H54 (cell line): ENCODE data around the gene RAP2A.

Source experiments
- DNase-seq: peaks from one replicate; pipeline ENCODE4 v3.0.0; 2011; ENCODE audit warnings: low spot score, mixed read lengths; ENCODE audit not compliant: insufficient read length
- FAIRE-seq: peaks from 3 replicates; lab custom pipeline; 2011; peaks lifted over from hg19 to GRCh38; lab: Jason Lieb, UNC
- POLR2A ChIP-seq: IDR thresholded peaks from 2 replicates; pipeline ENCODE4 v1.6.1; 2011; ENCODE audit warnings: low read depth, mild to moderate bottlenecking, low read length

The RAP2A gene

DNA sequence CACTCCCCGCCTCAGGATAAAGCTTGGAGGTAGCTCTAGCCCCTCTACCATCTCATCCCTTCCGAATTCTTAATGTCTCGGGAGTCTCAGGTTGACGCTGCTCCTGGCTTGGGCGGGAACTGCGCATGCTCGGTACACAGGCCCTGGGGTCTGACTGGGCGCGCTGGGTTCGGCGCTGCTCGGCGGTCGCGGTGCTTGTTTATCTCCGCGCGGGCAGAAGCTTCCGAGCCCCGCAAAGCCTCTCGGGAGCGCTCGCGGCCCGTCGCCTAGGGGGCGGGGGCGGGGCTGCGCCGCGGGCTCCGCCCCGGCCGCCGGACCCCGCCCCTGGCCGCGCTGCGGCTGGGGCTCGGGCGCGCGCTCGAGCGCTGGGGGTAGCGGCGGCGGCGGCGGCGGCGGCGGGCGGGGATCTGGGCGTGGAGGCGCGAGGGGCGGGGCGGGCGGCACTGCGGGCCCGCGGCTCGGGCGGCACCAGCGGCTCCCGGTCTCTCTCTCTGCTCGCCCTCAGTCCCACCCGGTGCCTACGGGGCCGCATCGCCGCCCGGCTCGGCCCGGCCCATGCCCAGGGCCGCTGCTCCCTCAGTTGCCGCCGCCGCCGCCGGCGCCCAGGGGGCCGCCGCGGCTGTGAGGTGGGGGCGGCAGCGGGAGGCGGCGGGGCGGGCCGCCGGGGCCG lies at the start of gene RAP2A:
TSS of gene RAP2A (plus strand) at position 443 of the 670 bp plus-strand sequence. CDS start 302 bp downstream, outside the sequence.
- DNase-seq = peak; percentile 77
- TF ChIP-seq POLR2A = peak; percentile 57
- peak; percentile 71 for FAIRE-seq

DNA sequence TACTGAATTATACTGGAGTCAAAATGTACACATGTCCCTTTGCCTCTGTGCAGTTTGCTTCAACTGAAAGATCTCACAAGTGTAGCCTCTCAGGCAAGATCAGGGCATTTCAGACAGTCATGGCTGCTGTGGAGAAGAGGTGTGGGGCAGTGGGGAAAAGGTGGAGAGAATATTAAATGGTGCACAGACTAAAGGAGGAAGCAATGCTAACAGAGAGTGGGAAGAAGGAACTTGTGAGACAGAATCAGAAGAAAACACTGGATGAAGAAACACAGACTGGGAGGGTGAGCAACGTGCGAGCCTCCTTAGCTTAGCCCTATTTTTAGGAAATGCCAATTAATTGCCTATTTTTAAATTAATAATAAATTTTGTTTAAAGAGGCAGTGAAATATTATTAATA lies 49.6 kb upstream of the RAP2A start:
- DNase-seq (no peak), FAIRE-seq (no peak)
- TF ChIP-seq POLR2A = no peak

DNA sequence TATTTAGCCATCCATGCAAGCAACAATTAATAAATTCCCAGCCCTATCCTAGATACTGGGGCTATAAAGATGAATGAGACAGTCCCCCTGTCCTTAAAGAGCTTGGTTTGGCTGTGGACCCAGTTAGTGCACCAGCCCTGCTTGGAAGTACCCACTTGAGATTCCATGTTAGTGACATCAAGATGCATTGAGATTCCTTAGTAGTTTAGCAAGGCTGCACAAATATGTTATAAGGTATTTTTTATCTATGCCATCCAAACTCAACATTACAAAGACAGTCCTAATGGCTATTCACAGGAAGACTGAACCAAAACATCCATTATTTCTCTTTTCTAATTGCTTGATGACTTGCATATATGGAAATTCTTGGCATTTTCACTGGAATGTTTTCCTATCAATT lies 48.8 kb upstream of the RAP2A start:
- TF ChIP-seq POLR2A = no peak
- FAIRE-seq = no peak
- no peak for DNase-seq

DNA sequence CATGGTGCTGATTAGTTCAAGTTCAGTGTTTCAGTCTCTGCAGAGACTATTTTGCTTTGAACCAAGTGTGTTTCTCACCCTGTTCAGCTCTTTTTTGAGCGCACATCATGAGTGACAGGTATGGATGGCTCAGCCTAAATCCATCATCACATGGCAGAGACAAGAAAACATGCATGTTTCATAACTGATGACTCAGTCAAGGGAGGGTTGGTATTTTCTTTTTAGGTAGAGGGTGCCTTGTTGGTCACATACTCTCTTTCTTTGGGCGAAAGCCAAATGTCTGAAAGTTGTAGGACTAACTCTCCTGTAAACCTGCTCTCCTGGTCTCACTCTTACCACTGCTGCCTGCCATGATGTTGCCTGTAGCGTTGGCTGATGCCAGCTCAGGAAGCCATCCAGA lies 48.1 kb upstream of the RAP2A start:
- peak; percentile 33 for FAIRE-seq
- DNase-seq = no peak
- no peak for TF ChIP-seq POLR2A

DNA sequence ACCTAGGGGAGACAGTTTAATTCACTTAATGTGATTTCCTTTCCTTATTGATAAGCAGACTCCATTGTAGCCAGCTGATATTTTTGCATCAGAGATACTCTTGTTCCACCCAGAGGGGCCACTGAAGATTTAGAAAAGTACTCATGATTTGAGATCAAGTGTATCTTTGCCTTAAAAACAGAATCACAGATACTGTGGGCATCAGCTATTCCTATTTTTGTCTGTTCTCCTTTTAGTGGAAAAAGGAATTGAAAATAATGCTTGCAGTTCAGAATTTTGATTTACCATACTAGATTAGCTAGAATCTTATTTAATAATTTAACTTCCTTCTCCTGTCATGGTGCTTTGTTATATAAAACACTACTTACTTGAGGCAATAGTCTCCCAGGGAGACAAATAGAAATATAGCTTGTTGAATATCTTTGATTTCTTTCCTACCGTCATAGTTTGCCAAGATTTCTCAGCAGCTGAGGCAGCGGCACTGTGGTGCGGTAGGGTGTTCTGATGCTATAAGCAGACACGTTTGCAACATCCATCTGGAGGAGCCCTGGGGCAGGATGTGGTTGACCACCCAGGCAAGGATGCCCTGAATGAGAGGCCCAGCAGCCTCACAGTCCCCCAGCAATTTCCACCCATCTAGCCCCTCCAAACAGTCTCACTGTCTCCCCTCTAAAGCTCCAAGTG lies 47.0 kb upstream of the RAP2A start:
- FAIRE-seq (no peak), DNase-seq (no peak)
- no peak for TF ChIP-seq POLR2A

DNA sequence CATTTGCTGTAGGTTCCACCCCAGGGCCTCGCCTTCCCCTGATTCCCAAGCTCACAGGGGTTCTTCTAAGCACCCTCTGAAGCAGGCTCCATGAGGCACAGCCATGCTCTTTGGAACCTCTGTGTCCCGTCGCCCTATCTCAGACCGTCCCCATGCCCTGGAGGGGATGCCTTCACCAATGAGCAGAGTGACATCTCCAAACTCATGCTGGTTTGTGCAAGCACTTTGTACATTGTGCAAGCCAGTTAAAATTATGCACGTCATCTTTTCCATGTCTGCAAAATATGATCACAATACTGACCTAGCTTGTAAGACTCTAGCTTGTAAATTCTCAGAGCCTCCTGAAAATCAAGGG lies 46.5 kb upstream of the RAP2A start:
- DNase-seq (no peak), FAIRE-seq (no peak)
- no peak for TF ChIP-seq POLR2A

DNA sequence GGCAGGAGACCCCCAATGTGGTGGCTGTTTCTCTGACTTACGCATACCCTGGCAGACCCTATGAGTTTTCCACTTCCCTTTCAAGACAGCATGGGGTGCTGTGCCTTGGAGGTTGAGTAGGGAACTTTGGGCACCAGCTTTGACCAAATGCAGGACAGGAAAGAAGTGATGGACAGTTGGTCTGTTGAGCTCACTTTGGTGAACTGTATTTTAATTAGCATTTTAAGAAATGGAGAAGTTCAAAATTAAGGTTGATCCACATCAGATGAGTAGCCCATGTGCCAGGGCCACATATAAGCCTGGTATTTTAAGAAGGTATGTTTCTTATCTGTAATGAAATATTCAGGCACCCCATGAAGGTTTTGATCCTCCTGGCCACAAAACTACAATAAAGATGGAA lies 46.1 kb upstream of the RAP2A start:
- no peak for FAIRE-seq
- TF ChIP-seq POLR2A = no peak
- no peak for DNase-seq

DNA sequence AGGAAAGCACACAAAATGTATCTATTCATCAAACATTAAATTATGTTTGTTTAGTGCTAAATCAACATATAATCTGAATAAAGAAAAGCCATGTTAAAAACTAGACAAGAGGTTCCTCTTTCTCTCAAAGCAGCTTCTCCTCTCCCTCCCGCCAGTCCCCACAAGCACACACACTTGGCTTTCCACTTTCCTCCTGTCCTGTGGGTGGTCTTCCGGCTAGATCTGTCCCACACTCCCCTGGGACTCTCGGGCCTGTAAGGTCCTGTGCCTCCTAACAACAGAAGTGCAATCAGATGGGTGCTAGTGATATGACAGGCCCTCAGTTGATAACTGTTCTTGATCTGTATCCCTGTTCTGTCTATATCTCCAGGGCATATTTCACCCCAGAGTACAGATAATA lies 45.6 kb upstream of the RAP2A start:
- DNase-seq (no peak), FAIRE-seq (no peak)
- no peak for TF ChIP-seq POLR2A

DNA sequence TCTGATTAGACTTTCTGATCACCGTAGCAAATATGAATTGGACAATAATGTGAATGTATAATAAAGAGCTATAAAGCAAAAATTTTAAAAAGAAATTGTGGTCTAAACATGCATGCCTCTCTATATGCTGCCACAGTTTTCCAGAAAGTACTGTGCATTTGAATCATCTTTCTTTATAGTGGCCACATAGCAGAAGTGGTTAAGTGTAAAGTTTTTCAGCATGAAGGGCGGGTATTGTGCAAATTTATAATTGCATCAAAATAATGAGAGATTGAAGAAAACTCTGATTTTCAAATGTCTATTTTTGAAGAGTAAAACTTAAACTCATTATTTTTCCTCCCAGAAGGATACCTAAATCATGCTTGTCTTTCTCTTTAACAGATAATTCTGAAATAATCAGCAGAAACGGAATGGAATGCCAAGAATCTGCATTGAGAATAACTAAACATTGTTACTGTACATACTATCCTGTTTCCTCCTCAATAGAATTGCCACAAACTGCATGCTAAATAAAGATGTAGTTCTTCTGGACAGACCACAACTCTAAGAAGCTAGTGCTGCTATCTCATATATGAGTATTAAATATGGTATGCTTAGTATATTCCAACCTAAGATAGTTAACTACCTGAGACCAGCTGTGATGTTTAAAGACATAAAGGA lies 42.9 kb upstream of the RAP2A start:
- no peak for TF ChIP-seq POLR2A
- FAIRE-seq (peak; percentile 87), DNase-seq (no peak)

DNA sequence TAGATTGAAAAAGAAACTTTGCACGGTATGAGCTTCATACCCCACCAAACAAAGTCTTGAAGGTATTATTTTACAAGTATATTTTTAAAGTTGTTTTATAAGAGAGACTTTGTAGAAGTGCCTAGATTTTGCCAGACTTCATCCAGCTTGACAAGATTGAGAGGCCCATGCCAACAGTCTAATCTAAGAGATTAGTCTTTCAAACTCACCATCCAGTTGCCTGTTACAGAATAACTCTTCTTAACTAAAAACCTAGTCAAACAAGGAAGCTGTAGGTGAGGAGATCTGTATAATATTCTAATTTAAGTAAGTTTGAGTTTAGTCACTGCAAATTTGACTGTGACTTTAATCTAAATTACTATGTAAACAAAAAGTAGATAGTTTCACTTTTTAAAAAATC lies 41.9 kb upstream of the RAP2A start:
- no peak for TF ChIP-seq POLR2A
- DNase-seq (no peak), FAIRE-seq (no peak)

DNA sequence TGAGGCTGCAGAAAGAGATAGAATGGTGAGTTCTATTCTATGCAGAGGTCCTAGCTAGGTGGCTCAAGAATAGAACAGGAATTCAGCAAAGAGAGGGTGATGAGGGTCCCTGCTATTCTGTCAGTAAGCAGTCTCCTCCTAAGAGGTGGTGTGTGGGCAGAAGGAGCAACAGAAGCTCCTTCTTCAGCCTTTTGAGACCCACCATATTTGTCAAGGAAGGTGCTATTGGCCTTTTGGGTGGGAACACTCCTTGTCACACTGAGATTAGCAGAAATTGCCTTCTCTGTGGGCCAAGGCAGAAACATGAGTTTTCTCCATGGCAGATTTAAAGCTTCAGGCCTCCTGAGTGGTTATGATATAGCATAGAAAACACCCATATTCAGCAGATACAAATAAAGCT lies 39.4 kb upstream of the RAP2A start:
- FAIRE-seq (no peak), DNase-seq (no peak)
- TF ChIP-seq POLR2A = no peak

DNA sequence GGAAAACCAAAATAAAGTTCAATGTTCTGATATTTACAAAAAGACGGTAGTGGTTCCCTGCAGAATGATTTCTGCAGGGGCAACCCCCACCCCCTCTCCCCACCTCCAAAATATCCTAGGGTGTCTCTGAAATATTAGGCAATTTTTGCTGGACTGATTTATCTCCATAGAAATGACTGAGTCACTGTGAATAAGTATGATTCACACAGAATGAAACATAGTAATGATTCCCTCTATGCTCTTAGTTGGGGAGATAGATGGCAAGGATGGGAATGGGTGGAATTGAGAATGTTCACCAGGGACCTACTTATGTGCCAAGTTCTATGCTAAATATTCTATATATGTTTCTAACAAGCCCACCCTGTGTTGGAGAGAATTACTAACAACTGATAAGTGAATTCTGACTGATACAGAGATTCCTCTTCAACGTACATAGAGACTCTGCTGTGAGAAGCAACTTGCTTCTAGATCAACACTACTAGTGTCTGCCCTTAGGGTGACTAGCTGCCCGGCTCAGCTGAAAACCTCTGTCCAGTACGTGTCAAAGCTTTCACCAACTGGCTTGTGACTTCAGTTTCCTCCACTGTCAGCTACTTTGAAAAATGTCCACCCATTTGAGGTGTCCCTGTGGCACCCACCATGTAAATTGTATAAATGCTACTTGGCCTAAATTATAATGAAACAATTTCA lies 38.4 kb upstream of the RAP2A start:
- TF ChIP-seq POLR2A = no peak
- DNase-seq (peak; percentile 11), FAIRE-seq (peak; percentile 97)

DNA sequence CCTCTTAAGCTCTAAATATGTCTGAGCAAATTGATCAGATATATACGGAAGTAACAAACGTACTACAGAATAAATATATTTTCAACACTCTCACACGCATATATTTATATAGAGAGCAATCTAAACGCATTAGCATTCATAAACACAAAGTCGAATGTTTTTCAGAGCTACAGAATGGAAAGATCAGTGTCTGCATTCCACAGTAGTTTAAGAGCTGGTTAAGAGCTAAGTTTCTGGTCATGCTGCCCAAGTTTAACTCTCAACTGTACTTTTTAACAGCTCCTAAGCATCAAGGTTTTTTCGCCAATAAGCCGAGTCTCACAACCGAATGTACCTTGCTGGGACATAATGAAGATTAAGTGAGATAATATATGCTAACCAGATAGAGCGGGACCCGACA lies 36.7 kb upstream of the RAP2A start:
- TF ChIP-seq POLR2A = no peak
- FAIRE-seq (no peak), DNase-seq (no peak)

DNA sequence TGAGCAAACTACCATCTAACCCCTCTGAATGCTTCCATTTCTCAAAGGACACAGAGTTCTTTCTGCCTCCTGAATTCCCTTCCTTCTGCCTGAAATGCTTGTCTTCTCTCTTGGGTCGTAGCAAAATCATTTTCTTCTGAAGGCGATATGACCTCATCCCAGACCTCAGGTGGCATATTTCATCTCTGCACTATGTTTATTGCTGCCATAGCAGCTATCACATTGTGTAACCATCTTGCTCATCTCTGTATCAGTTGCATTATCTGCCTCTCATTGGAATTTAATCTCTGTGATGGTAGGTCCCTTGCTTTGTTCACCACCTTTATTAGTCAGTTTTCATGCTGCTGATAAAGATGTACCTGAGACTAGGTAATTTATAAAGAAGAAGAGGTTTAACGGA lies 32.5 kb upstream of the RAP2A start:
- no peak for DNase-seq
- FAIRE-seq = no peak
- TF ChIP-seq POLR2A = no peak
